HepG2 (cell line): ENCODE data around the gene RFFL. TPM values are rescaled to one million over a fixed set of nuclear protein-coding genes. Genes with fewer than 3 reads are reported as not detected.
A peak's percentile ranks its signal among the peaks of the same experiment; 100 is the strongest.

Experiments used
- ETV5 ChIP-seq: IDR thresholded peaks from 2 replicates; pipeline ENCODE4 v1.6.1; 2018; ENCODE audit warnings: missing biosample characterization, missing genetic modification reagents, inconsistent platforms, borderline replicate concordance
- GATAD2A ChIP-seq: IDR thresholded peaks from 2 replicates; pipeline ENCODE4 v1.6.1; 2016
- HCFC1 ChIP-seq: fragments of 150-350 bp; IDR thresholded peaks from 2 replicates; pipeline ENCODE4 v1.6.1; 2014; ENCODE audit warnings: low read depth, low read length
- MED1 ChIP-seq: sonication (generic); formaldehyde crosslinking; IDR thresholded peaks from 2 replicates; pipeline ENCODE4 v1.4.0; 2020; ENCODE audit warnings: missing genetic modification reagents
- RARA ChIP-seq: IDR thresholded peaks from 2 replicates; pipeline ENCODE4 v1.6.1; 2016; ENCODE audit warnings: missing genetic modification reagents, missing compliant biosample characterization
- SALL1 ChIP-seq: sonication (generic); formaldehyde crosslinking; IDR thresholded peaks from 2 replicates; pipeline ENCODE4 v1.8.0; 2022; ENCODE audit warnings: mild to moderate bottlenecking, missing genetic modification reagents
- SOX13 ChIP-seq, 3 experiments: fragments of 450-650 bp in 1 of 3; sonication (generic) in 1 of 3; formaldehyde crosslinking in 1 of 3; IDR thresholded peaks in 2 of 3; conservative IDR thresholded peaks in 1 of 3; 2 replicates each; pipeline versions ENCODE4 v1.5.0 to v1.6.1; 2016 to 2020; ENCODE audit warnings: antibody characterized with exemption in 1 of 3, mild to moderate bottlenecking in 1 of 3, missing compliant biosample characterization in 1 of 3, missing genetic modification reagents in 1 of 3, moderate library complexity in 1 of 3
- STAG1 ChIP-seq: sonication (generic); formaldehyde crosslinking; IDR thresholded peaks from 2 replicates; pipeline ENCODE4 v1.4.0; 2020; ENCODE audit warnings: missing genetic modification reagents
- TAF15 ChIP-seq: fragments of 200-400 bp; formaldehyde crosslinking; IDR thresholded peaks from one replicate; pipeline ENCODE4 v1.6.1; 2018; ENCODE audit warnings: mild to moderate bottlenecking, low read depth, low read length; ENCODE audit not compliant: poor library complexity, severe bottlenecking
- ZNF20 ChIP-seq: sonication (generic); formaldehyde crosslinking; IDR thresholded peaks from 2 replicates; pipeline ENCODE4 v1.4.0; 2020; ENCODE audit warnings: mild to moderate bottlenecking, moderate library complexity, missing genetic modification reagents
- ZNF563 ChIP-seq: sonication (generic); formaldehyde crosslinking; IDR thresholded peaks from 2 replicates; pipeline ENCODE4 v1.8.0; 2022; ENCODE audit warnings: mild to moderate bottlenecking, moderate library complexity, missing genetic modification reagents
- ZNF674 ChIP-seq: sonication (generic); formaldehyde crosslinking; IDR thresholded peaks from 2 replicates; pipeline ENCODE4 v1.5.0; 2020; ENCODE audit warnings: low read depth, mild to moderate bottlenecking, missing genetic modification reagents
- polyA plus RNA-seq, 8 experiments: library from polyadenylated mRNA; depleted of rRNA in 3 of 8; stranded (reverse) in 7 of 8; unstranded in 1 of 8; fragments of >200 nt; fragmentation: Illumina TruSeq in 4 of 8; extraction: Trizol in 4 of 8; gene quantifications; 2 replicates each; pipeline versions ENCODE4 v1.2.1 to v1.2.3, GENCODE V29; 2011 to 2016; ENCODE audit warnings: low read depth in 4 of 8, missing spikeins in 1 of 8, mixed read lengths in 1 of 8; ENCODE audit not compliant: insufficient read depth in 1 of 8
- total RNA-seq, 5 experiments: library from RNA; depleted of rRNA; stranded (reverse); fragments of >200 nt; fragmentation: Illumina TruSeq; extraction: Trizol; gene quantifications; 2 replicates each; pipeline ENCODE4 v1.2.3, GENCODE V29; 2016; ENCODE audit warnings: low read depth in 1 of 5
- TF ChIP-seq, protein P1 (sequence below): IDR thresholded peaks from 2 replicates; pipeline ENCODE4 v1.6.1; 2018; ENCODE audit warnings: missing genetic modification reagents, mild to moderate bottlenecking, missing compliant biosample characterization
- TF ChIP-seq, protein P2 (sequence below): sonication (generic); formaldehyde crosslinking; IDR thresholded peaks from 2 replicates; pipeline ENCODE4 v1.4.0; 2020; ENCODE audit warnings: mild to moderate bottlenecking, missing genetic modification reagents
- TF ChIP-seq, protein P3 (sequence below): IDR thresholded peaks from 2 replicates; pipeline ENCODE4 v1.6.1; 2012; ENCODE audit warnings: low read length, improper control_type of control experiment
- TF ChIP-seq, protein P4 (sequence below): sonication (generic); formaldehyde crosslinking; IDR thresholded peaks from 2 replicates; pipeline ENCODE4 v1.5.0; 2020; ENCODE audit warnings: missing genetic modification reagents, mild to moderate bottlenecking, borderline replicate concordance
- TF ChIP-seq, protein P5 (sequence below), 2 experiments: fragments of 450-650 bp in 1 of 2; sonication (generic) in 1 of 2; formaldehyde crosslinking; IDR thresholded peaks; 2 replicates each; pipeline versions ENCODE4 v1.5.0 to v1.8.0; 2020 to 2022; ENCODE audit warnings: mild to moderate bottlenecking in 1 of 2, missing genetic modification reagents in 1 of 2

Gene RFFL
- total and polyA plus RNA-seq, 2 of the 13 experiments (the other 11 are each of a cell fraction or from before 2014, with no cell fraction given) = 24.3 to 48.6 TPM

DNA sequence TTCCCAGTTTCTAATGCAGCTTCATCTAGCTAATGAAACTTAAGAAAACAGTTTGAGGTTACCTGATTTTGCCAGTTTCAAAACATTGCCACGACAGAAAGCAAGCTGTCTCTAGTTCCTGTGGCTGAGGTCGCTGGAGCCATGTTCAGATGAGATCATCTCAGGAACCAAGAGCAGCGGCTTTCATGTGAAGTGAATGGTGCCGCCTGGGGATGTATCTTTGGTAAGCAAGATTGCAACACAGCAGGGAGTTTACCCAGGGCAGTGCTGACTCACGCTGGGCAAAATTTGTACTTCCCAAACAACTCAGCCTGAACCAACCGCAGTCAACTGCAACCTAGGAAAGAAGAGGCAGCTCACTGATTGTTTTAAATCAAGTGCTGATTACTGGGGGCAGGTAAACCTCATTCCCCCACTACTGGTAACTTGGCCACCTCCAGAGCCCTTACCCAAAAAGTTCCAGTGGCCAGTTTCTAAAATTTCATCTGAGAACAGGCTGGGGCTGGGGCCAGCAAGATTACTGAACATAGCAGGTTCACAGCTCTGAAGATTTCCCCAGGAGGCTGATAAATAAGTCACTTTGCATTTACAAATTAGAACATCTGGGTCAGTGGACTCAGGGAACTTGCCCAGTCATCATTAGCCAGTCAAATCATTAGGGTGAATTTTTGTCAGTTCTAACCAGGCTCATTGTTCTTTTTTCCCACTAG is at the start of gene RFFL (continued):
- TF ChIP-seq, protein P1, sequence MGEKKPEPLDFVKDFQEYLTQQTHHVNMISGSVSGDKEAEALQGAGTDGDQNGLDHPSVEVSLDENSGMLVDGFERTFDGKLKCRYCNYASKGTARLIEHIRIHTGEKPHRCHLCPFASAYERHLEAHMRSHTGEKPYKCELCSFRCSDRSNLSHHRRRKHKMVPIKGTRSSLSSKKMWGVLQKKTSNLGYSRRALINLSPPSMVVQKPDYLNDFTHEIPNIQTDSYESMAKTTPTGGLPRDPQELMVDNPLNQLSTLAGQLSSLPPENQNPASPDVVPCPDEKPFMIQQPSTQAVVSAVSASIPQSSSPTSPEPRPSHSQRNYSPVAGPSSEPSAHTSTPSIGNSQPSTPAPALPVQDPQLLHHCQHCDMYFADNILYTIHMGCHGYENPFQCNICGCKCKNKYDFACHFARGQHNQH = peak; percentile 61; the same call in 1 of the 2 replicates
- TF ChIP-seq HCFC1 = no peak
- TF ChIP-seq, protein P2, sequence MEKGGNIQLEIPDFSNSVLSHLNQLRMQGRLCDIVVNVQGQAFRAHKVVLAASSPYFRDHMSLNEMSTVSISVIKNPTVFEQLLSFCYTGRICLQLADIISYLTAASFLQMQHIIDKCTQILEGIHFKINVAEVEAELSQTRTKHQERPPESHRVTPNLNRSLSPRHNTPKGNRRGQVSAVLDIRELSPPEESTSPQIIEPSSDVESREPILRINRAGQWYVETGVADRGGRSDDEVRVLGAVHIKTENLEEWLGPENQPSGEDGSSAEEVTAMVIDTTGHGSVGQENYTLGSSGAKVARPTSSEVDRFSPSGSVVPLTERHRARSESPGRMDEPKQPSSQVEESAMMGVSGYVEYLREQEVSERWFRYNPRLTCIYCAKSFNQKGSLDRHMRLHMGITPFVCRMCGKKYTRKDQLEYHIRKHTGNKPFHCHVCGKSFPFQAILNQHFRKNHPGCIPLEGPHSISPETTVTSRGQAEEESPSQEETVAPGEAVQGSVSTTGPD (CRISPR knock-in tag) = peak; percentile 88
- 0 out of 2 replicates have a peak, but pooled peaks have one; percentile 50 for TF ChIP-seq ZNF674 (CRISPR knock-in tag)
- peak; percentile 96 for TF ChIP-seq MED1 (CRISPR knock-in tag)
- TF ChIP-seq TAF15 = no peak
- TF ChIP-seq RARA = peak; percentile 82; the same call in 1 of the 2 replicates
- no peak for TF ChIP-seq ZNF563 (CRISPR knock-in tag)
- peak; percentile 90; the same call in 1 of the 2 replicates for TF ChIP-seq ZNF20 (CRISPR knock-in tag)
- peak; percentile 85 for TF ChIP-seq ETV5
- TF ChIP-seq, protein P3, sequence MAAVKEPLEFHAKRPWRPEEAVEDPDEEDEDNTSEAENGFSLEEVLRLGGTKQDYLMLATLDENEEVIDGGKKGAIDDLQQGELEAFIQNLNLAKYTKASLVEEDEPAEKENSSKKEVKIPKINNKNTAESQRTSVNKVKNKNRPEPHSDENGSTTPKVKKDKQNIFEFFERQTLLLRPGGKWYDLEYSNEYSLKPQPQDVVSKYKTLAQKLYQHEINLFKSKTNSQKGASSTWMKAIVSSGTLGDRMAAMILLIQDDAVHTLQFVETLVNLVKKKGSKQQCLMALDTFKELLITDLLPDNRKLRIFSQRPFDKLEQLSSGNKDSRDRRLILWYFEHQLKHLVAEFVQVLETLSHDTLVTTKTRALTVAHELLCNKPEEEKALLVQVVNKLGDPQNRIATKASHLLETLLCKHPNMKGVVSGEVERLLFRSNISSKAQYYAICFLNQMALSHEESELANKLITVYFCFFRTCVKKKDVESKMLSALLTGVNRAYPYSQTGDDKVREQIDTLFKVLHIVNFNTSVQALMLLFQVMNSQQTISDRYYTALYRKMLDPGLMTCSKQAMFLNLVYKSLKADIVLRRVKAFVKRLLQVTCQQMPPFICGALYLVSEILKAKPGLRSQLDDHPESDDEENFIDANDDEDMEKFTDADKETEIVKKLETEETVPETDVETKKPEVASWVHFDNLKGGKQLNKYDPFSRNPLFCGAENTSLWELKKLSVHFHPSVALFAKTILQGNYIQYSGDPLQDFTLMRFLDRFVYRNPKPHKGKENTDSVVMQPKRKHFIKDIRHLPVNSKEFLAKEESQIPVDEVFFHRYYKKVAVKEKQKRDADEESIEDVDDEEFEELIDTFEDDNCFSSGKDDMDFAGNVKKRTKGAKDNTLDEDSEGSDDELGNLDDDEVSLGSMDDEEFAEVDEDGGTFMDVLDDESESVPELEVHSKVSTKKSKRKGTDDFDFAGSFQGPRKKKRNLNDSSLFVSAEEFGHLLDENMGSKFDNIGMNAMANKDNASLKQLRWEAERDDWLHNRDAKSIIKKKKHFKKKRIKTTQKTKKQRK = no peak
- TF ChIP-seq, protein P4, sequence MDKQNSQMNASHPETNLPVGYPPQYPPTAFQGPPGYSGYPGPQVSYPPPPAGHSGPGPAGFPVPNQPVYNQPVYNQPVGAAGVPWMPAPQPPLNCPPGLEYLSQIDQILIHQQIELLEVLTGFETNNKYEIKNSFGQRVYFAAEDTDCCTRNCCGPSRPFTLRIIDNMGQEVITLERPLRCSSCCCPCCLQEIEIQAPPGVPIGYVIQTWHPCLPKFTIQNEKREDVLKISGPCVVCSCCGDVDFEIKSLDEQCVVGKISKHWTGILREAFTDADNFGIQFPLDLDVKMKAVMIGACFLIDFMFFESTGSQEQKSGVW = no peak
- peak; percentile 96 for TF ChIP-seq SALL1
- TF ChIP-seq GATAD2A (CRISPR knock-in tag) = peak; percentile 92
- TF ChIP-seq, protein P5, sequence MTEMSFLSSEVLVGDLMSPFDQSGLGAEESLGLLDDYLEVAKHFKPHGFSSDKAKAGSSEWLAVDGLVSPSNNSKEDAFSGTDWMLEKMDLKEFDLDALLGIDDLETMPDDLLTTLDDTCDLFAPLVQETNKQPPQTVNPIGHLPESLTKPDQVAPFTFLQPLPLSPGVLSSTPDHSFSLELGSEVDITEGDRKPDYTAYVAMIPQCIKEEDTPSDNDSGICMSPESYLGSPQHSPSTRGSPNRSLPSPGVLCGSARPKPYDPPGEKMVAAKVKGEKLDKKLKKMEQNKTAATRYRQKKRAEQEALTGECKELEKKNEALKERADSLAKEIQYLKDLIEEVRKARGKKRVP (CRISPR knock-in tag; IDR thresholded peaks at IDR 0.05) = peak in 1 of 2 experiments; percentile 84; a peak in 2 of 4 replicates
- TF ChIP-seq STAG1 (CRISPR knock-in tag) = peak; percentile 69
- TF ChIP-seq SOX13 (IDR thresholded peaks at IDR 0.05) = no peak
- peak in 1 of 2 experiments; percentile 81; a peak in 2 of 4 replicates for TF ChIP-seq SOX13 (CRISPR knock-in tag; conservative IDR thresholded peaks at IDR 0.05 in 1 of 2, IDR thresholded peaks at IDR 0.05 in 1 of 2)
